ENCODE measurements around the gene TMEM179.

Gene TMEM179

DNA sequence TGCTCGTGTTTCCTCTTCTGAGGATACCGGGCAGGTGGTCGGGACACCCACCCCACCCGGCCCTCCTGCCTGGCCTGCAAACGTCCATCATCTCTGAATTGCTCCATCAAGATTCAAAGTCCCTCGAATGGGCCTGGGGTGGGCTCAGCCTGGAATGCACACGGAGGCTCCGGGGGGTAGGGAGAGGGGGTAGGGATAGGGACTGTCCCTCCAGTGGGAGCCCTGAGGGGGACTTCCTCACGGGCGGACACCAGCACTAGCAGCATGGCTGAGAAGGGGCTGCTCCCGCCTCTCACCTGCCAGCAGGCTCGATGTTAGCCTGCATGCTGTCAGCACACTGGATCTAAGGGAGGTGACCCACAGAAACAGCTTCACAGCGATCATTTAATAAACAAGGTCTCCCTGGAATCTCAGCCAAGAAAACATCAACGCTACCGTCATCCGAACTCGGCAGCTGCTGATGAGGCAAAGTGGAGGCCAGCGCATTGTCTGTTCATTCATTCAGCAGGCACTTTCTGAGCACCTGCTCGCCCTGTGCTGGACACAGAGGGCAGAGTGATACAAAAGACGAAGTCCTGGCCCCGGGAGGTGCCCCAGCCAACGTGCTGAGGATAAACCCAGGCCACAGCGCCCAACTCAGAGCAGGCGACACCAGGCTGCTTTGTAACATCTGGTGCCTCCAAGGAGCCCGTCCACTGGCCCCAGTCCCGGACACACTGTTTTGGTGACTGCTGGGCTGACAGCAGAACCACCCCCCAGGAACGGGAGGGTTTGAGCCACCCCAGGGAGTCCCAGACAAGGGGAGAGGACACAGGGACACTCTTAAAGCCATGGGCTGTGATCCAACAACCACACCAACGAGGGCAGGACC lies 6.3 kb downstream of the TMEM179 start:
- no peak for DNase-seq

DNA sequence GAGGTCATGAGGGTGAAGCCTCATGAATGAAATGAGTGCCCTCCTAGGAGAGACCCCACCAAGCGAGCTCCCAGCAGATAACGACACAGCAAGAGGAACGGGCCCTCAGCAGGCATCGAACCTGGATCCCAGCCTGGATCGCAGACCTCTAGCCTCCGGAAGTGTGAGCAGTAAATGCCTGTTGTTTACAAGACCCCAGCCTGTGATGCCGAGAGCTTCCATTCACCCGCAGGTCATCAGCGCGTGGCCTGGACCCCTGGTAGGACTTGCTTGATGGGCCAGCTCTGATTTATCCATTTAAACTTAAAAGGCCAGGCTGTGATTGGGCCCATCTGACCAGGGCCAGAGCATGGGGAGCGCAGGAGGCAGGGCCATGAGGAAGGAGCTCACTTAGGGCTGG lies 7.0 kb downstream of the TMEM179 start:
- DNase-seq: no peak

DNA sequence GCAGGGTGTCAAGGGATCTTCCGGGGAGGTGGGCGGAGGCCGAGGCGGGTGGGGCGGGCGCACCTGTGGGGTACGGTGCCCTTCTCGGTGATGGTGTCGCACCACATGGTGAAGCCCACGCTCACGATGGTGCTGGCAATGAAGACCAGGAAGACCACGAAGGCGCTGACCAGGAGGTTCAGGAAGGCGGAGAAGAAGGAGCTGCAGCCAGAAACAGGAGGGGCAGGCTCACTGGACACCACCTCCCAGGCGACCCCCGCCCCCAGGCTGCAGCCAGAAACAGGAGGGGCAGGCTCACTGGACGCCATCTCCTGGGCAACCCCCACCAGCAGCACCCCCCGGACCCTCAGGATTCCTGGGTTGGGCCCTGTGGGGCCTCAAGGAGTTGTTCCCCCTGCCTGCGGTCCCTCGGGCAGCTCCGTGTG lies 7.6 kb downstream of the TMEM179 start:
- DNase-seq: no peak

DNA sequence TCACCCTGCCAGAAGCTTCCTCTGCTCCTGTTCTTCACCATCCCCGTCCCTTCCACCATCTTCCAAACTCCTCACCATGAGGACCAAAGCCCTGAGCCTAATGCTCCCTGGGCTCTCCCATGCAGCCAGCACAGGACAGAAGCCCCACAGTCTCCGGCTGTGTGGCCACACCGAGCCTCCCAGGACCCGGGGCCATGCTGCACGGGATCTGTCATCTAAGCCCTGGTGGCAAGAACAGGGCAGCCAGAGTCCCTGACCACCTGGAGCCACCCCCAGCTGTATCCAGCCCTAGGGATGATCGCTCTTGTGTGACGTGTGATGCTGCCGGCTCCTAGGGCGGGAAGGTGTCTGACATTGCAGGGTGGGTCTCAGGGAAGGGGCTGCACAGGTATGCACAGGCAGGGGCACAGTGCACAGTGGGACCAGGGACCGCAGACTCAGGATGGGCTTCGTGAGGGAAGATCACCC lies 8.1 kb downstream of the TMEM179 start:
- no peak for DNase-seq

DNA sequence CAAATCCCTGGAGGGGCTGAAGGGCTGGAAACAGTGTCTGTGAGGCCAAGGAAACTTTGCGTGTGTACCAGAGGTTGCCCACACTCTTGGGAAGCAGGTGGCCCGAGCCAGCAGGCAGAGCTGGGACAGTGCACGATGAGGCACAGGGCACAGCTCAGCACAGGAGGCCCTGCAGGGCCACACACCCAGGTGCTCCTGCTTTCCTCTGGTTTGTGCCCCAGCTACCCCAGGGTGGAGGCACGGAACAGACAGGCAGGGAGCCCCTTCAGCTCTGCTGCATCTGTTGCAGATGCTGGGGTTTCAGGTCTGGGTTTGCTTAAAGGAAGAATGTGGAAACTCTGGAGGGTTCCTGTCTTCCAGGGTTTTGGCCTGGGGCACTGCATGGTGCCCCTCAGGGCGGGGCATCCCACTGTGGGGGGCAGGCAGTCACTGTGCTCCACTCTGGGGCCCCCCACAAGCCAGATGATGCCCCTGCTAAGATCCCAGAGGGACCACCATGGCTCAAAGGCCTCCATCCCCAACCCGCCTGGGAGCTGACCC lies 8.6 kb downstream of the TMEM179 start:
- no peak for DNase-seq

DNA sequence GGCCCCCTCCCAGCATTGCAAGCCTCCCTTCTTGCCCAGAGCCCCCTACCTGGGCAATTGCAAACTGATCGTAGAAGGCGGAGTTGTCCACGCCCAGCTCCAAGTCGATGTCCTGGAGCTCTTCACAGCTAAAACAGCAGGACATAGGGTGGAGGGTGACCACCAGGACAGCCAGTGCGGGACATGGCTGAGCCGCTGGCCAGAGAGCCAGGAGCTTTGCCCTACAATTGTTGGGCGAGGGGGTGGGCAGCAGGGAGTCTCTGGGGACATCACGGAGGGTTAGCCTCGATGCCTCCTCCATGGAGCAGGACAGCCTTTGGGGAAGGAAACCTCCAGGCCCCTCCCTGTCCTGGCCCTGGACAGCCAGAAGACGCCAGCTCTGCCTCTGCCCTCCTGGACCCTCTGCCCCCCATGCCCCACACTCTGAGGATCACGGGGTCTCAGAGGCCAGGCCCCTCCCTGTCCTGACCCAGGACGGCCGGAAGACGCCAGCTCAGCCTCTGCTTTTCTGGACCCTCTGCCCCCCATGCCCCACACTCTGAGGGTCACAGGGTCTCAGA lies 9.4 kb downstream of the TMEM179 start:
- DNase-seq: no peak

DNA sequence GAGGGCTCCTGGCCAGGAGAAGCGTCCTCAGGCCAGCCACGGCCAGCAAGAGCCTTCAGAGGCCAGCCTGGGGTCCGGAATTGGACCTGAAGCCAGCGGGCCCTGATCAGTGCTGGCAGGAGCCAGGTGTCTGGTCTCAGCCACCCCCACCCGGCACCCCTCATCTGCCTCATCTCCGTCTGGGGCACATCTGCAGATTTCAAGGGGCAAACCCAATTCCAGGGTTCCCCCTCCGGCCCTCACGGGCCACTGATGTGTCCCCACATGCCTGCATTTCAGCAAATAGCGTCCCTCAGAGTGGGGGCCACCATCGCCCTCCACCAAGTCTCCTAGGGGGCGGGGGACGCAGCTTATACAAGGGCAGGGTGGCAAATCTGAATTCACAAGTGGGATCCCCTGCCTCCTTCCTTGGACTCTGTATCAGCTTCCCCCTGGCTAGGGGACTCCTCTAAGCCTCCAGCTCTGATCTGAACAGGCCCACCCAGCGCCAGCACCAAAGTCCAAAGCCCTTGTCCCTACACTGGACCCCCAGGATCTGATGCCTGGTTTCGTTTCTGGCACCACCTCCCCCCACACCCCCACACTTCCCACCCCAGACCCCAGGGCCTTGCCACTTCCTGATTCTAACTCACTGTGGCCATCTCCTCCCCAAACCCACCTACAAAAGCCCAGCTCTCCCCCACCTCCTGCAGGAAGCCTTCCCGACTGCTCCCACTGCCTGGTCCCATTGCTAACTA lies 10.1 kb downstream of the TMEM179 start:
- no peak for DNase-seq

DNA sequence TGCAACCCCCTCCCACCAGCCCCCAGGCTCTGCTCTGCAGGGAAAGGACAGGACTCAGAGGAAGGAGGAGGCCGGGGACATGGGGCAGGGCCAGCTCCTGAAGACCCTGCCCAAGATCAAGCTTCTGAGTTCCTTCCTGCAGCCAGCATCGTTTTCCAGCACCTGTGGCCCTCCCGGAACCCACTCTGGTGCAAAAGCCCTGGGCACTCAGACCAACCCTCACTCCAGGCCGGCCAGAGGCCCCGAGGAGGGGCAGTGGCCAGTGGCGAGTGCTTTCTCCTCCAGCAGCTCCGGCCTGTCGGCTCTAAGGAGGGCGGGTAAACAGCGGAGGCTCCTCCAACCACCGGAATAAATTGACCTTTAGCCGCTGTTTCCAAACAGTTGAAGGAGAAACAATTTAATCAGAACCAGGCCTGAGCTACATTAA lies 10.8 kb downstream of the TMEM179 start:
- DNase-seq: no peak

DNA sequence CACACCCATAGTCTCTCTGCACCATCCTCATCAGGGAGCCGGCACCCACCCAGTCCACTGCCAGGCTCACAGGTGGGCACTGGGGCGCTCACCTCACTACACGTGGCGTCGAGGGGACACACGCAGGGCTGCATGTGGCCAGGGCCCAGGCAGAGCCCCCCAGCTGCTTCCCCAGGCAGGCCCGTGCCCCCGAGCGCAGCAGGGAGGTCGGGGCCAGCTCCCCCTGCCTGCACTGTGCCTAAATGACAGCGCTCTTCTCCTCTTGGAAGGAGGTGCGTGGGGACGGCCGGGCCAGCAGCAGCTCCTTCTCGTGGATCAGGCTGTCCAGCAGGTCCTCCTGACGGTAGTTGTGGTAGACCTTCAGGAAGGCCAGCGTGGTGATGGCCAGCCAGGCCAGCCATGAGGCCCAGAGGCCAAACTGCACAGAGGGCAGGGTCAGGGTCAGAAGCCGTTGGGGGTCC lies 11.3 kb downstream of the TMEM179 start:
- no peak for DNase-seq

DNA sequence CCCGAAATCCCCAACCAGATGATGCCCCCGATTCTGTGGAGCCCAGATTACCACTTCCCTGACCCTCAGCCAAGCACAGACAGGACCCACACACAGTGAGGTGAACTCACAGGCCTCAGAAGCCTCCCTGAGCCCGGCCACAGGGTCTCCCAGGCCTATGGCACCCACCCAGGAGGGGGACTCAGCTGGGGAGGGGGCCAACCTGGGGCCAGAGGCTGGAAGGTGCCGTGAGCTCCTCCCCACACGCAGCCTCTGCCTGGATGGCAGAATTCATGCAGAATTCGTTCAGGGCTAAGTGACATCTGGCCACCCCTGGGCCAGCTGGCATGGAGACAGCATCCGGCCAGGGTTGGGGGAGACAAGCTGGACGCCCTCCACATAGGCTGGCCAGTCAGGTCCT lies 11.8 kb downstream of the TMEM179 start:
- DNase-seq: no peak

DNA sequence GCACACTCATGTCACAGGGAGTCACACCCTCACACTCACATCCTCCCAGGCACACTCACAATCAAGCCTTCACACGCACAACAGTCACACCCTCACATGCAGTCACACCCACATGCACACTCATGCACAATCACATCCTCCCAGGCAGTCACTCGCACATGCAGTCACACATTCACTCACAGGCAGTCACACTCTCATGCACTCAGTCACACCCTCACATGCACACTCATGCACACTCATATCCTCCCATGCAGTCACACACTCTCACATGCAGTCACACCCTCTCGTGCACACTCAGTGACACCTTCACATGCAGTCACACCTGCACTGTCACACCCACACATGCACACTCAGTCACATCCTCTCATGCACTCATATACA lies 12.3 kb downstream of the TMEM179 start:
- DNase-seq: no peak

DNA sequence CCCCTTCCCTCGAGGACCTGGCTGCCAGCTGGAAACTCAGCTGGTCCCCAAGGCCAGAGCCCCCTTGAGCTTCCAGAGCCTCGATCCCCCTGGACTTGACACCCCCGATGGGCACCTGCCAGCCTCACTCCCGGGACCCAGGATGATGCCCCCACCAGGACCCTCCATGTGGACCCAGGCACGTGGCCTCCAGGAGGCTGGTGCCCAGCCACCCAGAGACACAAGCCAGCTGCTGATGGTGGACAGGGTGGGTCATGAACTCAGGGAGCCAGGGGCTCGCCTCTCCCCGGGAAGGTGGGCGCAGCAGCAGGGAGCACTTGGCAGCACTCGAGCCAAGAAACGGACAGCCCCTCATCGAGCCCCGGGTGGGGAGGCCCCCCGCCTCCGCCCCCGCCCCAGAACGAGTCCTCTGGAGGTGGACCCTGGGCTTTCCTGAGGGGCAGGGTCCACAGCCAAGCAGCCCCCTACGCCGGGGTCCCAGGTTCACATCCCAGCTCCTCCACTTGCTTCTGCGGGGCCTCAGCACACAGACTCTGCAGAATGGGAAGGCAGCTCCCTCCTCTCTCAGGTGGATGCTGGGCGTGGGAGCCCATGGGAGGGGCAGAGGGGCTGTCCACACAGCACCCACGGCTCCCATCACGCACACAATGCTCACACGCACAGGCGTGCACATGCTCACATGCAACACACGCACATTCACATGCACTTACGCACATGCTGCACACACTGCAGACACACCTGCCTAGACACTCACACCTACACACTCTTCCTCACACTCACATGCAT lies 12.9 kb downstream of the TMEM179 start:
- DNase-seq: no peak

DNA sequence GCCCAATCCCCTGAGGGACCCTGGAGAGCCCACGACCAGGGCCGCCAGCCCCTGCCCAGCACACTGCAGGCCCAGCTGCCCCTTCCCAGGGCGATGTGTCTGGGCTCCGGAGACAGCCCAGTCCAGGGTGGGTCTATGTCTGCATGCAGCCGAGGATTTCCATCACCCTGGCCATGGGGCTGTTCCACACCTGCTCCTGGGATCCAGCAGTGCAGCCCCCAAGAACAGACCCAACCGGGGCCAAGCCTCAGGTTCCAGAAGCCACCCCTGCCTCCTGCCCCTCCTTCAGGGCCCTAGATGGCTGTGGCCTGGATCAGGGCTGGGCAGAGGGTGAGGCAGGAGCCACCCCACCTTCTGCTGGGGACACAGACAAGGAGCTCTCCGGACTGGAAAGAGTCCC lies 13.5 kb downstream of the TMEM179 start:
- DNase-seq: no peak

DNA sequence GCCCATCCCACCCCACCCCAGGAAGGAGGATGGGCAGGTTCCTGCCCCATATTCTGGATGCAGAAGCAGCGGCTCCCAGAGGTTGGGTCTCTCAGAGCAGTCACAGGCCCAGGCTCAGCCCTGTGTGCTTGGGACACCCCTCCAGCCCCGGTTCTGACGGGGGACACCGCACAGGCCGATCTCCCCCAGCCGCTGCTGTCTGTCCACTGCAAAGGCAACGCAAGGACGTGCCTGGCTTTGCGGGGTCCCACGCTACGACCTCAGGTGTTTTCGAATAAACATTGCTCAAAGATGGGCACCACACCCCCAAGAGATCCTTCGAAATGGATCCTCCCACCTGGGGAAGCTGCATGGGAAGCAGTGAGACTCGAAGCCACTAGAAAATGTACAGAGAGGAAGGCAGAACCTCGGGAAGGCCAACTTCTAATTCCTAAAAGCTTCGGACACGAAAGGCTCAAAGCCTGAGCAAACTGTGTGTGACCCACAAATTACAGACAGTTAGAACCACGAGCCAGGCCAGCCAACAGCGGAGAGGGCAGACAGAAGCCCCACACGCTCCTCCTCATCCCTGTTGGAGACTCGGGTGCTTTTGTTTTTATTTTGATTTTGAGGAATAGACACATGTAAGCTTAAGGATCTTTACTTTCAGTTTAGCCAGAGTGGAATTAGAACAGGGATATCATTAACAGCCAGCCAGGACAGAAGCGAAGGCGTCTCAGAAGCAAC lies 14.2 kb downstream of the TMEM179 start:
- DNase-seq: no peak

DNA sequence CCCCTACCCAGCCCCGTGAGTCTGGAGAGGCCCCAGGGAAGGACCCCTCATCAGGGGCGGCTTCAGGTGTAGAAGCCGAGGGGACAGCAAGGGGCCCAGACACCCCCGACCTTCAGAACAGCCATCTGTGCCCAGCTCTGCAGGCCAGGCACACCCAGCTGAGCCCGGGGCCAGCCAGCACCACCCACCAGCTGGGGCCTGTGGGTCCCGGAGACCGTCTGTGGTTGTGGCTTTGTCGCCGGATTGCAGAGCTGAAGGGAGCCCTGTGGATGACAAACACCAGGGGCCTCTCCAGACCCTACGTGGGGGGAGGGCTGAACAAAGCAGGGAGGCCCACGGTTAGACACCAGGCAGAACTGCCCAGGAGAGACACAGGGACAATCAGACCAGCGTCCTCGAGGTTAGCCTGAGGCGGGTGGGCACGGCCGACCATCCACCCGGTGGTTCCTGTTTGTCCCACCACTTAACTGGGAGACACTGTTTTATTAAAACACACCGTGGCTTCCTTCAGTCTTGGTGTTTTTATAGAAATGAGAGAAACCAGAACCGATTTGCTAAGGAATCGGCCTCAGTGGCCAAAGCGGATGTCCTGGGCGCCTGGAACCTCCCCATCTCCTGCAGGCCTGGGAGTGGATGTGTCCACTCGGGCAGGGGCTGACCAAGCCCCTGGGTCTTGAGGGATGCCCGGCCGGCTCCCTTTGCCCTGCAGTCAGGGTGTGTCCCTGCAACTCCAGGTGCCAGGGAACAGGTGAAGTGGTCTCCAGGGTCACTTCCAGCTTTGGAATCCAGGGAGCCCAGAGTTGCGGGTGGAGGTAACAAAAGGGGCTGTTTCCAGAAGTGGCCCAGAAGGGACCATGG lies 15.0 kb downstream of the TMEM179 start:
- DNase-seq: no peak

DNA sequence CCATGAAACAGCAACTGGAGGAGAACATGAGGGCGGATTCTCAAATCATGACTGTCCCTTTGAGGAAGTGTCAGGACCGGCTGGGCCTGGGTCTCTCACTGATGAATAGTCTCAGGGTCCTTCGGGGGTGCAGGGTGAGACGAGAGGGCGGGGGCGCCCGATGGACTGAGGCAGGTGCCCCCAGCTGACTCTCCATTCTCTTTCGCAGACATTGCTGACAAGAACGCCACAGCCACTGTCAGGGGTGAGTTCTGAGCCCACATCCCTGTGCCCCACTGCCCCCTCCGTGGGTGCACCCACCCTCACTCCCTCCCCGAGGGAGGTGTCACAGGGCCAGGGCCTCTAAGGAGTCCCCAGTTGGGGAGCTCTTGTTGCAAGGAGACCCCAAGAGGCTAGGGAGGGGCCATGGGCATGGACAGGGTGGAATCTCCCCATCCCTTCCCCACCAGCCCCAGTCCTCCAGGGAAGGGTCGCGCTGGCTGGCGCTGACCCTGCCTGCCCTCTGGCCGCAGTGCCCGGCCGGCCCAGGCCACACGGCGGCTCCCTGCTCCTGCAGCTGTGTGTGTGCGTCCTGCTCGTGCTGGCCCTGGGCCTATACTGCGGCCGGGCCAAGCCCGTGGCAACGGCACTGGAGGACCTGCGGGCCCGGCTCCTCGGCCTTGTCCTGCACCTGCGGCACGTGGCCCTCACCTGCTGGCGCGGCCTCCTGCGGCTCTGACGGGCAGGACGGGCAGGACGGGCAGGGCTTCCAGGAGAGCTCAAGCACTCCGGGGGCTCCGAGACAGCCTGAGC lies 16.3 kb downstream of the TMEM179 start:
- DNase-seq: peak; percentile 25

DNA sequence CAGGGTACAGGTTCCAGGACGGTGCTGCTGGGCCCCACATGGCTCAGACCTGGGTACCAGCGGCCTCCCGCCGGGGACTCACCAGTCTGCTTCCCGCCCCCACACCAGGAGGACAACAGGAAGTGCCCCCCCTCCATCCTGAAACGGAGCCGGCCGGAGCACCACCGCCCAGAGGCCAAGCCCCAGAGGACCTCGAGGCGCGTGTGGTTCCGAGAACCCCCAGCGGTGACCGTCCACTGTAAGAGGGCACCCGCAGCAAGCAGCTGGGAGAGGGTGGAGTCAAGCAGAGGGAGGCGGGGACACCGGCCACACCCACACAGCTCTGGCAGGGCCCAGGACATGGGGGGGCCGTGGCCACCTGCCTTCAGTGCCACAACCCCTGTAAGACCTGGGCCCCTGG lies 16.9 kb downstream of the TMEM179 start:
- DNase-seq: no peak

DNA sequence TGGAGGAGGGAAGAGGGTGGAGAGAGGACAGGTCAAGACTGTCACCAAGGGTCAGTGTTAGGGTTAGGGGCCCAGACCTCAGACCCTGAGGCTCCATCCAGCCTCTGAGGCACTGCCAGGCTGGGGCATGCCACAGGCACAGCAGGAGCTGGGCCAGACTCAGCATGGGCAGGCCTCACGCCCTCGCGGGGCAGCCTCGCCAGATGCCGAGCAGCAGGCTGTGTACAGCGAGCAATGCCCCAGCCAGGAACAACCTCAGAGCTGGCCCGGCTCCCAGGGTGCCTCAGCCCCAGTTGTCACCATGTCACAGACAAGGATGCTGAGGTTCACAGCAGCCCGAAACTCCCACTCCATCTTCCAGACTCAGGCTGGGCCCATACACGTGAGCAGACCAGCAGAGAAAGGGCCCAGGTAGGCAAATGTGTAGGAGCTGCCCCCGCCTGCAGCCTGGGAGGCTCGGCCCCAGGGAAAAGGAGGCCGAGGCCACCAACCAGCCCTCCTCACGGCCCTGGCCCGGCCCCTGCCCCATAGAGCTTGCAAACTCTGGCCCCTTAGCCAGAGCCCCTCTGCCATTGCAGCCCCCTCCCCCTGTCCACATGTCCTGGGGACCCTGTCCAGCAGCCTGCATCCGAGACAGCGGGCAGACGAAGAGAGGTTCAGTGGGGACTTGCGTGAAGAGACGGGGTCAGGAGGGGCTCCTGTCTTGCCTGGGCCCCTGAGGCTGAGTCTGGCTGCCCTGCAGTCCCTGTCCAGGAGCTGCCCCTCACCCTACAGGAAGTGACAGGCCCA lies 17.5 kb downstream of the TMEM179 start:
- no peak for DNase-seq

Data from NCI-H510A treated with DMSO at 0.1 percent for 48 hours (cell line).